Measurements from ENCODE around the gene TEC. TPM values are rescaled to one million over a fixed set of nuclear protein-coding genes. Genes with fewer than 3 reads are reported as not detected.

The TEC gene
- polyA plus RNA-seq, 1 donor (not counting 4 experiments of a cell fraction or from before 2014, with no cell fraction given): 0.39 TPM

DNA sequence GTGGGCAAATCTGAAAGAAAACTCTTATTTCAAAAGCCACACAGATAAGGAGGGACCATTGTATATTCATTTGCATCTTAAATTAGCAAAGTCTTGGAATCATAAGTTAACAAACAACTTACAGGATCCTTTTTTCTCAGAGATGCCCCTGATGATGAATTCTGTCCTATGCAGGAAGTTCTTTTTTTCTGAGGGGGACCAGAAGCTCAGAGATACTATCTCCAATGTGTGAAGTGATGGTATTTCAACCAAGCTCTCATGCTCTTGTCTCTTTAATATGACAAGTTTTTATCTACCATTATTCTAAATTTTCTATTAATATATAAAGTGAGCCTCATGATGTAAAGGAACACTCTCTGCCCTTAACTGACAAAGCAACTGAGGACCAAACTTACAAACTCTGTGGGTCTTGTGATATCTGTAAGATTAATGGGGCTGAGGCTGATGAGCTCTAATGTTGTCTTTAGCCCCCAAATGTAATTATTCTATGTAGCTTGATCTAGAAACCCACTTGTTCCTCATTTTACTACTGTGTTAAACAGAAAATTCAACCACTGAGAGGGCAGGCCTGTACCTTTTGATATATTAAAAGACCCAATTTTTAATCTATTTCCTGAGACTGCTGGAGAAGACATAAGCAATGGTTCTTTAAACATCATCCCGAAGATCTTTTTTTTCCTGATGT lies 27.0 kb downstream of the TEC start:
- TF ChIP-seq, protein P1, sequence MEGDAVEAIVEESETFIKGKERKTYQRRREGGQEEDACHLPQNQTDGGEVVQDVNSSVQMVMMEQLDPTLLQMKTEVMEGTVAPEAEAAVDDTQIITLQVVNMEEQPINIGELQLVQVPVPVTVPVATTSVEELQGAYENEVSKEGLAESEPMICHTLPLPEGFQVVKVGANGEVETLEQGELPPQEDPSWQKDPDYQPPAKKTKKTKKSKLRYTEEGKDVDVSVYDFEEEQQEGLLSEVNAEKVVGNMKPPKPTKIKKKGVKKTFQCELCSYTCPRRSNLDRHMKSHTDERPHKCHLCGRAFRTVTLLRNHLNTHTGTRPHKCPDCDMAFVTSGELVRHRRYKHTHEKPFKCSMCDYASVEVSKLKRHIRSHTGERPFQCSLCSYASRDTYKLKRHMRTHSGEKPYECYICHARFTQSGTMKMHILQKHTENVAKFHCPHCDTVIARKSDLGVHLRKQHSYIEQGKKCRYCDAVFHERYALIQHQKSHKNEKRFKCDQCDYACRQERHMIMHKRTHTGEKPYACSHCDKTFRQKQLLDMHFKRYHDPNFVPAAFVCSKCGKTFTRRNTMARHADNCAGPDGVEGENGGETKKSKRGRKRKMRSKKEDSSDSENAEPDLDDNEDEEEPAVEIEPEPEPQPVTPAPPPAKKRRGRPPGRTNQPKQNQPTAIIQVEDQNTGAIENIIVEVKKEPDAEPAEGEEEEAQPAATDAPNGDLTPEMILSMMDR (optimal IDR thresholded peaks at IDR 0.05 in 1 of 3, IDR thresholded peaks at IDR 0.05 in 1 of 3, conservative IDR thresholded peaks at IDR 0.05 in 1 of 3; ENCODE audit: extremely low read depth in 1 of 3, insufficient read depth in 2 of 3, low read length in 3 of 3): no peak
- no peak for TF ChIP-seq EZH2 (IDR thresholded peaks at IDR 0.05; ENCODE audit: low read length)
- FAIRE-seq (no peak), DNase-seq (ENCODE audit: low read depth, low spot score) (no peak)
- H3K4me2 ChIP-seq (ENCODE audit: control insufficient read depth, extremely low read depth, insufficient read depth, low read depth, low read length): no peak overlapping the region
- no peak overlapping the region for H3K4me3 ChIP-seq (ENCODE audit: control insufficient read depth in 2 of 3, extremely low read depth in 1 of 3, insufficient read depth in 2 of 3, low read depth in 1 of 3, low read length in 3 of 3)
- no peaks in the 10 kb centered on the region for H3K27me3 ChIP-seq (ENCODE audit: control insufficient read depth, extremely low read depth, insufficient read depth, low read length)
- H3K4me1 ChIP-seq (ENCODE audit: control insufficient read depth, extremely low read depth, insufficient read depth, low read length): peaks cover 2% of the 10 kb centered on the region
- no peaks in the 10 kb centered on the region for H3K9me3 ChIP-seq (ENCODE audit: control insufficient read depth, low read depth, low read length)
- H3K9me1 ChIP-seq (ENCODE audit: control insufficient read depth, extremely low read depth, insufficient read depth, low read length): no peaks in the 10 kb centered on the region
- no peak overlapping the region for H3K27ac ChIP-seq (ENCODE audit: control insufficient read depth, insufficient read depth, low read length)
- H3K79me2 ChIP-seq (ENCODE audit: control insufficient read depth, insufficient read depth, low read length): no peaks in the 10 kb centered on the region
- H2AFZ ChIP-seq (ENCODE audit: control insufficient read depth, low read length): no peak overlapping the region
- no peaks in the 10 kb centered on the region for H3K36me3 ChIP-seq (ENCODE audit: control insufficient read depth in 2 of 2, extremely low read depth in 1 of 2, insufficient read depth in 2 of 2, low read length in 2 of 2)
- no peak overlapping the region for H3K9ac ChIP-seq (ENCODE audit: control insufficient read depth, extremely low read depth, insufficient read depth, low read length)
- dilution Hi-C loops (cut with MboI; ENCODE audit: extremely low pct_ligation_motif_present, low sequenced_read_pairs): no loop called here
- no peaks in the 10 kb centered on the region for H4K20me1 ChIP-seq (ENCODE audit: control insufficient read depth, extremely low read depth, insufficient read depth, low read length)

DNA sequence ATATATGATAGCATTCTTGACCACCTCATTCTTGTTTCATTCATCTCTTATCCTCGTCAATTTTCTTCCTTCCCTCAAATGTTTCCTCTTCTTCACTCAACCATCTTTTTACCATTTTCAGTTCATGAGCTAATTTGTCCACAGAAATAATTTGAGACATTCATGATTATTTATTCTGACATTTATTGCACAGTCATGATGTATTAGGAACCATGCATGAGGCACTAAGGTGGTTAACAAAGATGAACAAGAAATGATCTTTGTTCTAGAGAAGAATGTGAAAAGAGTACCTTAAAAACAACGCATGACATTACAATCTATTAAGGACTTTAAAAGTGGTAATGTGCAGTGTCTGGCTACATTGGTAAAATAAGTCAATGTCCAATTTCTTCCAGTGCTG lies 27.9 kb downstream of the TEC start:
- DNase-seq (ENCODE audit: low read depth, low spot score) (no peak), FAIRE-seq (no peak)
- H3K79me2 ChIP-seq (ENCODE audit: control insufficient read depth, insufficient read depth, low read length): no peaks in the 10 kb centered on the region
- H3K4me2 ChIP-seq (ENCODE audit: control insufficient read depth, extremely low read depth, insufficient read depth, low read depth, low read length): no peak overlapping the region
- H2AFZ ChIP-seq (ENCODE audit: control insufficient read depth, low read length): no peak overlapping the region
- H3K27ac ChIP-seq (ENCODE audit: control insufficient read depth, insufficient read depth, low read length): no peak overlapping the region
- dilution Hi-C loops (cut with MboI; ENCODE audit: extremely low pct_ligation_motif_present, low sequenced_read_pairs): no loop called here
- H3K4me1 ChIP-seq (ENCODE audit: control insufficient read depth, extremely low read depth, insufficient read depth, low read length): peaks cover 2% of the 10 kb centered on the region
- H4K20me1 ChIP-seq (ENCODE audit: control insufficient read depth, extremely low read depth, insufficient read depth, low read length): no peaks in the 10 kb centered on the region
- no peak overlapping the region for H3K4me3 ChIP-seq (ENCODE audit: control insufficient read depth in 2 of 3, extremely low read depth in 1 of 3, insufficient read depth in 2 of 3, low read depth in 1 of 3, low read length in 3 of 3)
- no peak overlapping the region for H3K9ac ChIP-seq (ENCODE audit: control insufficient read depth, extremely low read depth, insufficient read depth, low read length)
- H3K9me1 ChIP-seq (ENCODE audit: control insufficient read depth, extremely low read depth, insufficient read depth, low read length): no peaks in the 10 kb centered on the region
- H3K9me3 ChIP-seq (ENCODE audit: control insufficient read depth, low read depth, low read length): no peaks in the 10 kb centered on the region
- no peaks in the 10 kb centered on the region for H3K27me3 ChIP-seq (ENCODE audit: control insufficient read depth, extremely low read depth, insufficient read depth, low read length)
- TF ChIP-seq, protein P1 (optimal IDR thresholded peaks at IDR 0.05 in 1 of 3, IDR thresholded peaks at IDR 0.05 in 1 of 3, conservative IDR thresholded peaks at IDR 0.05 in 1 of 3; ENCODE audit: extremely low read depth in 1 of 3, insufficient read depth in 2 of 3, low read length in 3 of 3): no peak
- TF ChIP-seq EZH2 (IDR thresholded peaks at IDR 0.05; ENCODE audit: low read length): no peak
- no peaks in the 10 kb centered on the region for H3K36me3 ChIP-seq (ENCODE audit: control insufficient read depth in 2 of 2, extremely low read depth in 1 of 2, insufficient read depth in 2 of 2, low read length in 2 of 2)

All from keratinocyte (primary cell).